Fibroblast of skin of right quadriceps (primary cell): ENCODE results near the gene CSRP1.
"Not testable (repeated sequence)": the region's sequence is repeated elsewhere in the genome, so short reads cannot be mapped to it uniquely, and the experiment has no call there.

Experiments used
- DNase-seq: peaks from one replicate; pipeline ENCODE4 v3.0.0-alpha.2; 2013

The CSRP1 gene

DNA sequence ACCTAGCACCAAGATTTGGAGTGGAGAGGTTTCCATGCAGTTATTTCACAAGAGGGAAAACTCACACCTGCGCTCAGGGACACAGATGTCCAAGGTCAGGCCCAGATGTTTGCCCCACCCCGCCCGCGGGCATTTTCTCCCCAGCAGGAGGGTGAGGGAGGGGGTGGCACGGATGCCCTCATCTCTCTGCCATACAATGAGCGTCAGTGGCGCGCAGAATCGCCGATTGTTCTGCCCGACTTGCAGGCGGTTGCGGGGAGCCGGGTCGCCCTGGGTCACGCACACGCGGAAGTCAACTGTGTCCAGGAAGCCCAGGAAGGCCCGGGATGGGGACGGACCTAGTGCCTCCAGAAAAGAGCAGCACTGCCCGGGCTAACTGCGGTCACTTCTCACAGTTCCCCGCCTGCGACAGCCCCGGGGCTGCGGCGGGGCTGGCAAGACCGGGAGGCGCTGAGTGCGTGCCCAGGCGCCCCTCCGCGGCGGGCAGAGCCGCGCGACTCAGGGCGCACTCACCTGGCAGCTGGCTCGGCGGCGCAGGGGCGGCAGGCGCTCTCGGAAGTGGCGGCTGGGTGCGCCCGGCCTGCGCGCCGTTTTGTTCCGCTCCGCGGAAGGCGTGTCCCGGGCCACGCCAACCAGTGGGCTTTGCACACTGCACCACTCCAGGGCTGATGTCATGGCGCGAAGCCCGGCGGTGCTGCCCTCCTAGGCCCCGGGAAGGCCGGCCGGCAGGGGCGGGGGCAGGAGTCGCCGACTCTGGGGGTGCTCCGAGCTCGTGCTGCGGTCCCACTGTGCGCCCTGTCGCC lies at the start of gene CSRP1:
TSS of gene CSRP1 (minus strand) at position 567 of the 803 bp plus-strand sequence. CDS start 10,820 bp downstream, outside the sequence.
- DNase-seq = peak; percentile 88

DNA sequence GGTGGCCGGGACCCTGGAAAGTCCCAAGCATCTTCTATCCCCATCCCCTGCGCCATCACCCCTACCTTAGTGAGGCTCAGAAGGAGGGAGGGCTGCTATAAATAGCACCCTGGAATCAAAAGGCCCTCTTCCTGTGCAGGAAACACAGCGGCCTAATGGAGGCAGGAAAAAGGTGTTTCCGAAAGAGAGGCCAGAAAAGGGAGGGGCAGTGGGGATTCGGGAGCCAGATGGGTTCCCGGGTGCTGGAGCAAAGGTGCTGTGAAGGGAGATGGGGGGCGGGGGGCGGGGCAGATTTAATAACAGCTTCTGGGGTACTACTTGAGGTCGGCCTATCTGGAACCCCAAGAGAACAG lies 48.6 kb upstream of the CSRP1 start:
- no peak for DNase-seq

DNA sequence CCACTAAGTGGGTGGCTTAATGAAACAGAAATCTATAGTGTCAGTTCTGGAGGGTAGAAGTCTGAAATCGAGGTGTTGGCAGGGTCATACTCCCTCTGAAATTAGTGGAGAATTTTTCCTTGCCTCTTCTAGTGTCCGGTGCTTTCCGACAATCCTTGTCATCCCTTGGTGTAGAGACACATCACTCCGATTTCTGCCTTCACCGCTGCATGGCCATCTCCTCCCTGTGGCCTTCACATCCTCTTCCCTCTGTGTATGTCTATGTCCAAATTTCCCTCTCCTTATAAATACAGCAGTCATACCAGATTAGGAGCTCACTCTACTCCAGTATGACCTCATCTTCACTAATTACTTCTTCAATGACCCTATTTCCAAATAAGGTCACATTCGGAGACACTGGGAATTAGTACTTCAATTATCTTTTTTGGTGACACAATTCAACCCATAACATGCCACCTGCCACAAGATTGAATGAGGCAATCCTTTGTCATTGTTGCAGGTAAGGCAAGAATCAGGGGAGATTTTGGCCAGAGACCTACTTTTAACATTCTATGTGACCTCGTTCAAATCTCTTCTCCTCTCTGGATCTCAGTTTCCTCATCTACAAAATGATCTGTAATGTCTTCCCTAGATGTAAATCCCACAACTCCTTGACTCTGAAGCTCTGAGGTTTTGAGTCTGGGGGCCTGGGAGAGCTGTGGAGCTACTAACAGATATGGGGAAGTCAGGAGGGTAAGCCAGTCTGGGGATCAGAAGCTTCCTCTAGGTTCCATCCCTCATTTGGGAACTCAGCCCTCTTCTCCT lies 48.1 kb upstream of the CSRP1 start:
- DNase-seq = no peak

DNA sequence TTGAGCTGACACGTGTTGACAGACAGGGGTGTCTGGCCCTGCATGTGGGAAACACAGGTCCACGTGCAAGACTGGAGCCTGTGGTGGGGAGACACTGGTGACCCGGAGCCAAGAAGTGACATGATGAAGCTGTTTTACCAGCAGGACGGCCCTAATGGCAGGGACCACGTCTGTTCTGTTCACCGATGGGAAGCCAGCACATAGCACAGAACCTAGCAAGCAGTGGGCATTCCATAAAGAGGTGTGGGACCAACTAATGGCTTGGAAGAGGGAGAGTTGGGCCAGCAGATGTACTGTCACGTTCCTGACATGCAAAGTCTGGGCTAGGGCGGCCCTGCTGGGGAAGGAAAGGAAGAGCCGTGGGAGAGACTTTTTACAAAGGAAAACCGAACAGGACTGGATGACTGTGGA lies 47.3 kb upstream of the CSRP1 start:
- DNase-seq = no peak

DNA sequence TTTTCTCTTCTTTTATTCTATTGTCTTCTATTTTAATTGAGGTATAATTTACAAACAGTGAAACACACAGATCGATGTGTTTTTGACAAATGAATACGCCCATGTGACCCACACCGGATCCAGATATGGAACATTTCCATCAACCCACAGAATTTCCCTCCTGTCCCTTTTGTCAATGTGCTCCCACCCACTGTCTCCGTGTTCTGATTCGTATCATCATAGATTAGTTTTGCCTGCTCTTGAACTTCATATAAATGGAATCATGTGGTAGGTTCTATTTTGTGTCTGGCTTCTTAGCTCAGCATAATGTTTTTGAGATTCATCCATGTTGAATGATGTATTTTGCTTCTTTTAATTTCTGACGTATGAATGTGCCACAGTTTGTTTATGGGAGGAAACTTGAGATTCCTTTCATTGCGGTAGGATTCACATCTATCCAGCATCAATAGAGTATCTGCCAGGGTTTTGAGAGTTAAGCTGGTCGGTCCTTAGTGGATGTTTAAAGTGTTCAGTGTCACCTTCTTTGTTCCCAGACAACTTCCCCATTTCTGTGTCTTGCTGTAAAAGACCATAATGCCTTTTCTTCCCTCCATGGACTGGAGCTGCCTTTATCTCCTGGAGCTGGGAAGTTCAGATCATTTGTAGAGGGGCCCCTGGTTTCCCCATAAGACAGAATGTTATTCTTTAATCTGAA lies 46.7 kb upstream of the CSRP1 start:
- peak; percentile 41 for DNase-seq

DNA sequence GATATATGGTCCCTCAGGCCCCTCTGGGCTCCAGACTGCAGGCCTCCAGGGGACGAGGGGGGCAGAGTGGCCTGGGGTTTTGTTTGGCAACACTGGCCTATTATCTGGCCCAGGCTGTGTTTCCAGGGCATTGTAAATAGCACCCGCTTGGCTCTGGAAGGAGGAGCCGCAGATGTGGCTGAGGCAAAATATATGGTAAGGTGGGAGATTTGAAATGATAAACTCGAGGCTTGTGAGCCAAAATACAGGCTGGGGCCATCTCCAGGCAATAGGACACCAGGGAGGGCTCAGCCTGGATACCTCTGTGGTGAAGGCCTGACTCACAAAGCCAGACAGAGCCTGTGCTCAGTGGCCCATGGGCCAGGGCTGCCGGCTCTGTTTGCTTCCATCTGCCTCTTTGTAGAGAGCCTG lies 46.0 kb upstream of the CSRP1 start:
- peak; percentile 78 for DNase-seq

DNA sequence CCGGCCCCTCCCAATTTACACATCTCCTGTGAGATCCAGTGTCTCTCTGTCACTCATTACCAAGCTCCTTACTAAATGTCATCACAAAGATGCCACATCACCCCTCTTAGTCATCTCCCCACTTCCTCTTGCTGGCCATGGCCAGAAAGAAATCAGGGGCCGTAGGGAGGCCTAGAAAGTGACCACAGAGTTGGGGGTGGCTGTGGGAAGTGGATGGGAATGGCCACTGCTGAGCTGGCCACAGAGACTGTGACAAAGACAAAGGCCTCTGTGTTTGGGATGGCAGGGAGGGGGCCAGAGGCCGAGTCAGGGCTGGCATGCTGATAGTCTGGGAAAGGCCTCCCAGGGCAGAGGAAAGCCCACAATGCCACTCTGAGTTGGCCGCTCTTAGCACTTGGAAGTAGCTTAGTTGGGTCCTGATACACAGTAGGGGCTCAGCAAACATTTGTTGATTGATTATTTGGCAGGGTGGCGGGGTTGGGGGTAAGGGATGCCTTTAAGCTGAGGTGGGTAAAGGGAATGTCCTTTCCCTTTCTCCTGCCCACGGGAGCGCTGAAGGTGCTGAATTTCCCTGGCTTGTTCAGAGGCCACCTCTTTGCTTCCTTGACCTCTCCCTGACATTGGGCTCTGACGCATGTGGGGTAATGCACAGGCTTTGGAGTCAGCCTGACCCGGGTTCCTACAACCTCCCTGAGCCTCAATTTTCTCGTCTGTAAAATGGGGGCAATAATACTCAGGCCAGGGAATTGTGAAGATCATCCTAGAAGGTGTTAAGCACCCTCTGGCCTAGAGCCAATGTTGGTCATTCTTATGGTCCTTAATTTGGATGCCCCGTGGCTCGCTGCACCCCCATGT lies 45.2 kb upstream of the CSRP1 start:
- peak; percentile 78 for DNase-seq

DNA sequence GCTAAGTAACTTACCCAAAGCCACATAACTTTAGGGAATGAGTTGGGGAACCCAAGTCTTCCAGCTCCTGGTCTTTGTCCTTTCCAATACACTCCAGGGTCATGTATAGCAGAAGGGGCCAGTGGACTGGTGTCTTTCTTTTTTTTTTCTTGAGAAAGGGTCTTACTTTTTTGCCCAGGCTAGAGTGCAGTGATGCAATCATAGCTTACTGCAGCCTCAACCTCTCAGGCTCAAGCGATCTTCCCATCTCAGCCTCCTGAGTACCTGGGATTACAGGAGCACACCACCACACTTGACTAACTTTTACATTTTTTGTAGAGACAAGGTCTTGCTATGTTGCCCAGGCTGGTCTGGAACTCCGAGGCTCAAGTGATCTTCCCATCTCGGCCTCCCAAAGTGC lies 44.2 kb upstream of the CSRP1 start:
- DNase-seq = no peak

DNA sequence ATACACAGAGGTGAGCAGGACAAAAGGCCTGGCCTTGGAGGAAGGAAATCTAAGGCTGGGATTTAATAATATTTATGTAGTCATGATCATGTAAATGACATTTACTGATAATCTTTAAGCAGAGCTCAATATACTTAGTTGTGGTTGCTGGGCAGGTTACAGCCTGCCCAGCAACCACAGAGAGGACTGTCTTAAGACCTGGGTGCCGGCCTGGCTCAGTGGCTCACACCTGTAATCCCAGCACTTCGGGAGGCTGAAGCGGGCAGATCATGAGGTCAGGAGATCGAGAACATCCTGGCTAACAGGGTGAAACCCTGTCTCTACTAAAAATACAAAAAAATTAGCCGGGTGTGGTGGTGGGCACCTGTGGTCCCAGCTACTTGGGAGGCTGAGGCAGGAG lies 42.6 kb upstream of the CSRP1 start:
- DNase-seq = not testable (repeated sequence)

DNA sequence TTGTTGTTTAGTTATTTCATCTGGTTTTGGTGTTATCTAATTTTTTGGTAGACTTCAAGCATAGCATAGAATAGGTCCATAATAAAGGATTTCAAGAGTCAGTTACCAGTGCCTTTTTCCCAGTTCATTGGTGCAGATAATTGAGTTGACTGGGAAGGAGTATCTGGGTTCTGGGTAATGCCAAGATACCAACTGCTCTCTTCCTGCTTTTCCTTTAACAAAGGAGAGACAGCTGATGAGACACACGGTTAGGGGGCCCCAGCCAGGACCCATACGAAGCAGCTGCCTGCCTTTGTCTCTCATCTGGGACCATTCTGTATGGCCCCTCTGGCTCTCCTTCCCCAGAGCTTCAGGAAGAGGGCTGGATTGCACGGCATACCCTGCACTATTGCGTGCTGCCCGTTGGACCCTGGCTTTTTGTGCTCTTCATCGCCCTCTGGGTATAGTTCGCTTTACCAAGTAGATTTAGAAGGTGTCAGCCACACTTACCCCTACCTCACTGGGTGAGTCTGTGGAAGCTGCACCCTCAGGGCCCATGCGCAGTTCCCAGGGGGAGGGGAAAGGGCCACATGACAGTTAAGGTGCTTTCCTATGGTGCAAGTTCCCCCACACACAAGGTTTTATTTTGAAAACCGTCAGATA lies 39.0 kb upstream of the CSRP1 start:
- DNase-seq = no peak

DNA sequence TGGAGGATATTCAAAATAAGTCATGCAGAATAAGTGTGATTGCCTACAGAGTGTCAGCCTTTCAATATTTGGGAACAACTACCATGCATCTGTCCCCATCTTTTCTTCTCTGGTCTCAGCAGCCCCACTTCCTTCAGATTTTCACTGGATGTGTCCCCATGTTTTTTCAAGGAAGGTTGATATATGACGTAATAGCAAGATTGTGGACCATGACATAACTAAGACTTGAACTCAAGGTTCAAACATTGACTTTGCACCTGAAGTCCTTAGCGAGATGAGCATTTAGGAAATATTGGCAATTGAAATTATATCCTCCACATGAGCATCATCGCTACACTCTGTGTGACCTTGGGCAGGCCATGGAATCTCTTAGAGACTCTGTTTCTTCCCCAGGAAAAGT lies 37.8 kb upstream of the CSRP1 start:
- DNase-seq = no peak

DNA sequence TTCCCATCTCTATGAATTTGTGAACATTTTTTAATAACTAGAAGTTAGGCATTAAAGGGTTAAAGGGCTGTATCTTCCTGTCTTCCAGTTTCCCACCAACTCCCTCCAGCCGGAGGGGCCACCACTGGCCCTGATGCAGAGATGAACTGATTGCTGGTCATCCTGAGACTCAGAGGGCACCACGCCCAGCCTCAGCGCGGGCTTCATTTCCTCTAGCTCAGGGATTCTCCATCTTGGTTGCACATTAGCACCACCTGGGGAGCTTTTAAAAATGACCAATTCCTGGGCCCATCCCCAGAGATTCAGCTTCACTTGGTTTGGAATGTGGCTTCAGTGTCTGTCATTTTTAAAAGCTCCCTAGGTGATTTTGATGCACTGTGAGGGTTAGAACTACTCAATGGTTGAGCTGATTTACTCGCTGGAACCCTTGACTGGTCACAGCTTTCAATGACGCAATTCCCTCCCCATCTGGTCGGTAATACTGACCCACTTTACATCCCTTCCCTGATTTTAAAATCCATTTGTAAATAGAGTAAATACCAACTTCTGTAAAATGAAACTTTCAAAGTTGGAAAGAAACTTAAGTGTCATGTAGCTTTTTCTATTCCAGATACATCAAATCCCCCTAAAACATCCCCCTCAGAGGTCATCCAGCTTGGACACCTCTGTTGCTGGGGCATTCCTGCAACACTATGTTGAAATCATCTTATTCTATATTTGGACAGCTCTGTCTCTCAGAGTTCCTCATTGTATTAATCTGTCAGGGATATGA lies 37.1 kb upstream of the CSRP1 start:
- no peak for DNase-seq

DNA sequence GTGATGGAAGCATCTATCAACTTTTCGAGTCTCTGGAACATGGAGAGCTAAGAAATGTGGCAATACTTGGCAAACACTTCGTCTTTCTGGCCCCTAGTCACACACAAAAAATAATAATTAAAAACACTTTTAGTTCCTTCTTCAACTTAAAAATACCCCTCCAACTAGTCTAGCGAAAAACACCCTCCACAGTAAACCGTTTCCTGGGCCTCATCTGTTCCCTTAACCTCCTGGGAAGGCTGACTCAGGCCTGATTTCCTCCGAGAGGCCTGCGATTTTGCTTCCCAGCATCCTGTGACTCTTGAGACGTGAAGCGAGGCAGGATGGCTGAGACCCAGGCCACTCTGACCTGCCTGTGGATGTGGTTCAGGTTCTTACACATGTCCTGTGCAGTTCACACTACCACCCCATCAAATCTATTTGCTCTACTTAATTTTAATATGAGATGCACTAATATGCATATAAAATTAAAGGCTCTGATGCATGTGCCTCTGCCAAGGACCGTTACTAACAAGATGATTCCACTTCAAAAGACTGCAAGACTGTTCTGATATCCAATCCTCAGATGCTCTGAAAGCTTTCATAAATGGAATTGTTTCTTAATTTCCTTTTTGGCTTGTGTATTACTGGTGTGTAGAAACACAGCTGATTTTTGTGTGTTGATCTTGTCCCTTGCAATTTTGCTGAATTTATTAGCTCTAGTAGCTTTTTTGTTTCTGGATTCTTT lies 35.5 kb upstream of the CSRP1 start:
- peak; percentile 84 for DNase-seq

DNA sequence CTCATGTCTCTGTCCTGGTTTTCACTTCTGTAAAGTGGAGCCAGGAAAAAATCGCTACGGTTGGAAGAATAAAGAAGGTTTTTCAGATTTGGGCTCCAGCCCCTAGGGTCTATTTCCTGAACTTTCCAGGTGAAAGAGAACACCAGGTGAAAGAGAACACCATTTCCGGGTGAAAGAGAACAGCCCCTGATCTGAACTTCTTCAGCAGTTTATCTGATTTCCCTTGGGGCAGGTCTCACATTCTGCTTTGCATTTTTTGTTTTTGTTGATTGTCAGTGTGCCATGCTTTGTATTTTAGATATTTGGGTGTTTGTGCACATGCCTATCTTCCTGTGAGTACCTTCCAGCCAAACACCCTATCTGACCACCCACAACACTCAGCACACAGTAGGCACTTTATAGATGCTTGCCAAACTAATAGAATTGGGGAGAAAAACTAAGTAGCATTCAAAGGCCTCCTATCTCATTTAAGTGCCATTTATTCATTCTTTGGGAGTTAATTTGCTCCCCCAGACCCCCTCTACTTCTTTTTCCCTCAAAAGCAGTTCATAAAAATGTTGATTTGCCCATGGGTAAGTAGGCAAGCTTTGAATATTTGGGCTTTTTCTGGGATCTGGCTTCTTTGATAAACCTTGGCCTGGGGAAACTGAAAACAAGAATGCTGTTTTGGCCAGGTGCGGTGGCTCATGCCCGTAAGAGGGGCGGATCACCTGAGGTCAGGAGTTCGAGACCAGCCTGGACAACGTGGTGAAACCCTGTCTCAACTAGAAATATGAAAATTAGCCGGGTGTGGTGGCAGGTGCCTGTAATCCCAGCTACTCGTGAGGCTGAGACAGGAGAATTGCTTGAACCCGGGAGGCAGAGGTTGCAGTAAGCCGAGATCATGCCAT lies 34.2 kb upstream of the CSRP1 start:
- DNase-seq = no peak

DNA sequence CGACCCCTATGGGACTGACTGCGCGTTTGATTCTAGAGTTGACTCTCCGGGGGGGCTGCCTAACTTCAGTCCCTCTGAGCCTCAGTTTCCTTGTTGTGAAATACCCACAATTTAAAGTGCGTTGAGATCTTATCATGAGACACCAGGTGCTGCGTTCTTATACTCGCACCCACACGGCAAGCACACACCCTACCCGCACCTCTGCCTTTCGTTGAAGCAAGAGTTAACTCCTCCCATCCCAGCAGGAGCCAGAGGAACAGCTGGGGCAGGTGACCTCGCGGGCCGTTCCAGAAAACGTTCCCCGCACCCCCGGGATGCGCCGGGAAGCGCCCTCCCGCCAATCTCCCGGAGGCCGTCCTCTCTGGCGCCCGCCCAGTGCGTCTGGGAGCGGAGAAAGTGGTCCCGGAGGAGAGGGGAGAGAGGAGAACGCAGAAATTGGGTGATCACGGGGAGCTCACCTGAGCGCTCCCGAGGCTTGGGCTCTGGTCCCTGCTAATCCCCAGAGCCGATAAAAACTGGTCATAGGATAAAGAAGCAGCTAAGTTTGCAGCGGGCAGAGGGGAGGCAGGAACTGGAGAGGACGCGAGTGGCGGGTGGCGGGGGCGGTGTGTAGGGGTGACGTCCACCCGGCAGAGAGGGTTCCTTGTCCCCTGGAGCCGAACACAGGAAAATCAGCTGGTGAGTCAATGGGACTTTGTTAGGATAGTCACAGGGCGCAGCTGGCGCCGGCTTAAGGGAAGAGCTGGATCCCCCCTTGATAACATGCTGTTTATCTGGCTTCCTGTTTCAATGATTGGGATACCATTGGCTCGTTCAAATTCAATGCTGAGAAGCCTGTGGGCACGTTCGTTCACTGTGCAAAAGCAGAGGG lies 32.9 kb upstream of the CSRP1 start:
- peak; percentile 79 for DNase-seq

DNA sequence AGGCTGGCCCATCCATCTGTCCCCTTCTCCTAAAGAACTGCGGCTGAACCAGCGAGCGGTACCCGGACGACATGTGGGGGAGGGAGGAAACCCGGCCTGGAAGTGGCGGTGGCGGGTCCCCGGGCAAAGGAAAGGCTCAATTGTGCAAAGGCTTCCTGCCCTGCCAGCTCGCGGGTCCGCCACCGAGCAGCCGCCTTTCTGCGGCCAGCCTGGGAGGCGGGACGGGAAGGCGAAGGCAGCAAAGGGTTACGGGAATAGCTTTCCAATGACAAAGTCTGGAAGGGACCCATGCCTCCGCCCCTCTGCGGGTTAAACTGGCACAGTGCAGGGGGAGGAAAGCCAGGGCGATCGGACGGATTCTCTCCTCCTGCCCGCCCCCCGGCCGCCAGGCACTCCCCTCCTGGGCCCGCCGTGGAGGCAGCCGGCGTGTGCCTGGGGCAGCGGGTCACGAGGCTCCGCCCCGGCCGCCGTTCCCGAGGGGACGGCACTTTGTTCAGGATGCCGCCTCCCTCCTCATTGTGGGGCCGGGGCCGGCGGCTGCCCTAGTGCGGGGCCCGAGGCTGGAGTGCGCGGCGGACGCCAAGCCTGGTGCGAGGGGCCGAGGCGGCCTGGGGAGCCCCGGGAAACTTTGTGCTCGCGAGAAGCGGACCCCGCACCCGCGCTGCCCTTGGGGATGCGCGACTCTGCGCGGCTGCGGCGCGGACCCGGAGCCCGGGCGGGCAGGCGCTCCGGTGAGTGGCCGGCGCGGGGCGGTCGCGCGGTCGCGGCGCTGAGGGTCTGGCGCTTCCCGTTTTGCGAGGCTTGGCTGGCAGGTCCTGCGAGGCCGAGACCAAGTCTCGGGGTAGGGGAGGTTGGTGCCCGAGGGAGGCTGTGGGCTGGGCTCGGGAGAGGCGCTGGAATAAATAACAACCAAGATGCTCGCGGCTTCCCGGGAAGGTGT lies 32.0 kb upstream of the CSRP1 start, which contains the start of gene NAV1:
TSS of gene NAV1 (plus strand) at position 516 of the 940 bp plus-strand sequence. CDS start 83,758 bp downstream, outside the sequence.
- peak; percentile 92 for DNase-seq
